ENCODE data around the gene TUBB8. TPM values are rescaled to one million over a fixed set of nuclear protein-coding genes. Genes with fewer than 3 reads are reported as not detected.
"Not testable (repeated sequence)": the region's sequence is repeated elsewhere in the genome, so short reads cannot be mapped to it uniquely, and the experiment has no call there.

The TUBB8 gene
- total RNA-seq, 1 donor from 2014 or later, result 0.77 TPM

- not testable (repeated sequence) for DNase-seq (ENCODE audit: low spot score, unreplicated experiment); H3K36me3 Mint-ChIP-seq (ENCODE audit: insufficient read depth); H3K27me3 Mint-ChIP-seq; H3K4me3 Mint-ChIP-seq (ENCODE audit: low read depth); H3K27ac Mint-ChIP-seq; H3K9me3 Mint-ChIP-seq (ENCODE audit: low read depth); H3K4me1 Mint-ChIP-seq (ENCODE audit: low read depth)
These were observed 38.7 kb downstream of the TUBB8 start for GRCh38 chr10:10261-10971.

Other genes with a start within 250 kb of the TUBB8 start
- 69.2 and 74.4 TPM in 2 replicates for gene ZMYND11, start 86.2 kb upstream of the TUBB8 start, total RNA-seq

Measured in progenitor cell of endocrine pancreas (in vitro differentiated cells).